Liver (tissue), 9 donors: ENCODE measurements around the gene MIGA1. TPM values are rescaled to one million over a fixed set of nuclear protein-coding genes. Genes with fewer than 3 reads are reported as not detected.
A peak's percentile ranks its signal among the peaks of the same experiment; 100 is the strongest.

Experiments
- DNase-seq: peaks from one replicate; pipeline ENCODE4 v3.0.0-alpha.2; 2017; ENCODE audit warnings: low spot score
- H3K27ac ChIP-seq, 2 donors: one replicate each; pipeline ENCODE4 v1.7.0; 2013; ENCODE audit warnings: inconsistent platforms in 2 of 2, low read length in 2 of 2, control low read depth in 1 of 2, low read depth in 1 of 2, mild to moderate bottlenecking in 1 of 2
- H3K27me3 ChIP-seq, 4 donors: one replicate each; pipeline versions ENCODE4 v1.6.1 to v1.7.0; 2013; ENCODE audit warnings: low read length in 3 of 4, inconsistent platforms in 1 of 4, mild to moderate bottlenecking in 1 of 4, moderate library complexity in 1 of 4; ENCODE audit not compliant: control insufficient read depth in 4 of 4, insufficient read depth in 4 of 4
- H3K36me3 ChIP-seq, 4 donors: one replicate each; pipeline versions ENCODE4 v1.6.1 to v1.7.0; 2013; ENCODE audit warnings: low read length in 3 of 4, mild to moderate bottlenecking in 3 of 4, low read depth in 1 of 4, moderate library complexity in 1 of 4; ENCODE audit not compliant: control insufficient read depth in 4 of 4, insufficient read depth in 3 of 4
- H3K4me1 ChIP-seq, 4 donors: one replicate each; pipeline versions ENCODE4 v1.6.1 to v1.7.0; 2013; ENCODE audit warnings: low read length in 3 of 4, mild to moderate bottlenecking in 3 of 4, moderate library complexity in 1 of 4; ENCODE audit not compliant: control insufficient read depth in 4 of 4, insufficient read depth in 4 of 4
- H3K4me3 ChIP-seq, 3 donors: one replicate each; pipeline versions ENCODE4 v1.6.1 to v1.7.0; 2013; ENCODE audit warnings: low read length in 3 of 3, control low read depth in 1 of 3, low read depth in 1 of 3, mild to moderate bottlenecking in 1 of 3
- H3K9ac ChIP-seq, 2 donors: one replicate each; pipeline ENCODE4 v1.7.0; 2013; ENCODE audit warnings: low read length in 2 of 2, mild to moderate bottlenecking in 2 of 2, moderate library complexity in 2 of 2, control low read depth in 1 of 2, low read depth in 1 of 2
- H3K9me3 ChIP-seq, 4 donors: one replicate each; pipeline versions ENCODE4 v1.6.1 to v1.7.0; 2013; ENCODE audit warnings: low read length in 3 of 4; ENCODE audit not compliant: control insufficient read depth in 4 of 4
- EGR1 ChIP-seq, 2 donors: IDR thresholded peaks; 2 replicates each; pipeline ENCODE4 v1.6.1; 2016 to 2018; ENCODE audit warnings: antibody characterized with exemption in 2 of 2, low read depth in 2 of 2
- FOXA1 ChIP-seq: IDR thresholded peaks from 2 replicates; pipeline ENCODE4 v1.6.1; 2016; ENCODE audit warnings: antibody characterized with exemption
- FOXA2 ChIP-seq: IDR thresholded peaks from 2 replicates; pipeline ENCODE4 v1.6.1; 2016; ENCODE audit warnings: antibody characterized with exemption
- GABPA ChIP-seq, 2 donors: IDR thresholded peaks in 1 of 2; conservative IDR thresholded peaks in 1 of 2; 2 replicates each; pipeline ENCODE4 v1.6.1; 2016; ENCODE audit warnings: antibody characterized with exemption in 2 of 2, mild to moderate bottlenecking in 1 of 2, moderate library complexity in 1 of 2
- HNF4A ChIP-seq, 2 donors: conservative IDR thresholded peaks; 2 replicates each; pipeline ENCODE4 v1.6.1; 2016; ENCODE audit warnings: antibody characterized with exemption in 2 of 2, mild to moderate bottlenecking in 2 of 2
- HNF4G ChIP-seq: IDR thresholded peaks from 2 replicates; pipeline ENCODE4 v1.6.1; 2016; ENCODE audit warnings: antibody characterized with exemption
- JUND ChIP-seq, 2 donors: IDR thresholded peaks; 2 replicates each; pipeline ENCODE4 v1.6.1; 2016; ENCODE audit warnings: antibody characterized with exemption in 2 of 2
- NR2F2 ChIP-seq: IDR thresholded peaks from 2 replicates; pipeline ENCODE4 v1.6.1; 2016; ENCODE audit warnings: antibody characterized with exemption
- RAD21 ChIP-seq, 2 donors: IDR thresholded peaks; 2 replicates each; pipeline ENCODE4 v1.6.1; 2016; ENCODE audit warnings: antibody characterized with exemption in 2 of 2, mild to moderate bottlenecking in 2 of 2
- RXRA ChIP-seq, 2 donors: IDR thresholded peaks; 2 replicates each; pipeline ENCODE4 v1.6.1; 2017 to 2018; ENCODE audit warnings: antibody characterized with exemption in 2 of 2, mild to moderate bottlenecking in 1 of 2
- SP1 ChIP-seq: IDR thresholded peaks from 2 replicates; pipeline ENCODE4 v1.6.1; 2018; ENCODE audit warnings: antibody characterized with exemption, mild to moderate bottlenecking
- TAF1 ChIP-seq: conservative IDR thresholded peaks from 2 replicates; pipeline ENCODE4 v1.6.1; 2016; ENCODE audit warnings: antibody characterized with exemption, mild to moderate bottlenecking
- YY1 ChIP-seq: IDR thresholded peaks from 2 replicates; pipeline ENCODE4 v1.6.1; 2016; ENCODE audit warnings: antibody characterized with exemption, mild to moderate bottlenecking
- WGBS: extraction: QIAGEN DNeasy Blood & Tissue Kit; methylation state at CpG from one replicate; pipeline ENCODE4 v1.1.7; 2013; 5-methylcytosine and 5-hydroxymethylcytosine counted together
- polyA plus RNA-seq, 2 donors: library from polyadenylated mRNA; stranded (reverse) in 1 of 2; unstranded in 1 of 2; fragments of 200-250 nt in 1 of 2; fragments of >200 nt in 1 of 2; fragmentation: Nextera tagmentation in 1 of 2; extraction: Ambion mirVana in 1 of 2; gene quantifications; one replicate each; pipeline versions ENCODE4 v1.2.1 to v1.2.3, GENCODE V29; 2013 to 2015
- total RNA-seq, 2 donors: library from RNA; depleted of rRNA; stranded (reverse); fragments of >200 nt; gene quantifications; one replicate each; pipeline ENCODE4 v1.2.3, GENCODE V29; 2014
- TF ChIP-seq, protein P1 (sequence below): IDR thresholded peaks from 2 replicates; pipeline ENCODE4 v1.6.1; 2016; ENCODE audit warnings: antibody characterized with exemption
- TF ChIP-seq, protein P2 (sequence below): fragments of 150-350 bp; IDR thresholded peaks from 2 replicates; pipeline ENCODE4 v1.5.1; 2017; ENCODE audit warnings: improper control_type of control experiment, low read depth, low read length; ENCODE audit not compliant: missing input control
- TF ChIP-seq, protein P3 (sequence below): IDR thresholded peaks from 2 replicates; pipeline ENCODE4 v1.6.1; 2016; ENCODE audit warnings: antibody characterized with exemption, mild to moderate bottlenecking
- TF ChIP-seq, protein P4 (sequence below): IDR thresholded peaks from 2 replicates; pipeline ENCODE4 v1.6.1; 2016; ENCODE audit warnings: antibody characterized with exemption
- TF ChIP-seq, protein P5 (sequence below): IDR thresholded peaks from 2 replicates; pipeline ENCODE4 v1.6.1; 2016; ENCODE audit warnings: antibody characterized with exemption
- donor health status: healthy.
- donor health status: healthy.
- donor health status: healthy.
- donor health status: healthy.
- donor health status: healthy.

The MIGA1 gene
- total and polyA plus RNA-seq, 4 donors: 3.5 to 8.0 (median 6.2) TPM

DNA sequence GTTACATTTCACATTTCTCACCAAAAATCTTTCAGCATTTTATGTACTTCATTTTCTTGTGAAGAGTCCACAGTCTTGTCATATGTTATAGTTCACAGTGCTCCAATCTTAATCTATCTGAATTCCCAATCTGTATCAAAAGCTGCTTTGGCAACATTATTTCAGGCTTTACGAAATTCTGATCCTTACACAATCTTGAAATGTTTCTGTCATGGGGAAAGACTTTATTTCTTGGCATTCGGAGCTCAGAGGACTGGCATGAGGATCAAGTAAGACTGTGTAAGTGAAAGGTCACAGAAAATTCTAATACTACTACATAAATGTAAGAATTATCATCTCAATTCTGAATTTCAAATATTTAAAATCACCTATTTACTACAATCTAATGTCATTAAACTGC is 21.8 kb upstream of the MIGA1 start:
- Histone ChIP-seq H3K9ac (no peak overlapping the region), H3K9me3 (no peaks in the 10 kb centered on the region), H3K27me3 (no peaks in the 10 kb centered on the region), H3K27ac (no peak overlapping the region), H3K36me3 (no peaks in the 10 kb centered on the region), H3K4me3 (no peak overlapping the region), H3K4me1 (peaks cover 5 to 36% (median 10%) of the 10 kb centered on the region in 4 donors)
- WGBS: 17% methylated on average over 2 of the region's 2 CpGs
- DNase-seq: no peak
- peak; percentile 28 to 44 for TF ChIP-seq RXRA (IDR thresholded peaks at IDR 0.05)
- peak in 1 of 2 donors; percentile 5 for TF ChIP-seq HNF4A (conservative IDR thresholded peaks at IDR 0.05)
- no peak for TF ChIP-seq FOXA1
- no peak for TF ChIP-seq SP1
- no peak for TF ChIP-seq YY1
- TF ChIP-seq, protein P1, sequence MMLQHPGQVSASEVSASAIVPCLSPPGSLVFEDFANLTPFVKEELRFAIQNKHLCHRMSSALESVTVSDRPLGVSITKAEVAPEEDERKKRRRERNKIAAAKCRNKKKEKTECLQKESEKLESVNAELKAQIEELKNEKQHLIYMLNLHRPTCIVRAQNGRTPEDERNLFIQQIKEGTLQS: no peak
- TF ChIP-seq HNF4G: no peak

DNA sequence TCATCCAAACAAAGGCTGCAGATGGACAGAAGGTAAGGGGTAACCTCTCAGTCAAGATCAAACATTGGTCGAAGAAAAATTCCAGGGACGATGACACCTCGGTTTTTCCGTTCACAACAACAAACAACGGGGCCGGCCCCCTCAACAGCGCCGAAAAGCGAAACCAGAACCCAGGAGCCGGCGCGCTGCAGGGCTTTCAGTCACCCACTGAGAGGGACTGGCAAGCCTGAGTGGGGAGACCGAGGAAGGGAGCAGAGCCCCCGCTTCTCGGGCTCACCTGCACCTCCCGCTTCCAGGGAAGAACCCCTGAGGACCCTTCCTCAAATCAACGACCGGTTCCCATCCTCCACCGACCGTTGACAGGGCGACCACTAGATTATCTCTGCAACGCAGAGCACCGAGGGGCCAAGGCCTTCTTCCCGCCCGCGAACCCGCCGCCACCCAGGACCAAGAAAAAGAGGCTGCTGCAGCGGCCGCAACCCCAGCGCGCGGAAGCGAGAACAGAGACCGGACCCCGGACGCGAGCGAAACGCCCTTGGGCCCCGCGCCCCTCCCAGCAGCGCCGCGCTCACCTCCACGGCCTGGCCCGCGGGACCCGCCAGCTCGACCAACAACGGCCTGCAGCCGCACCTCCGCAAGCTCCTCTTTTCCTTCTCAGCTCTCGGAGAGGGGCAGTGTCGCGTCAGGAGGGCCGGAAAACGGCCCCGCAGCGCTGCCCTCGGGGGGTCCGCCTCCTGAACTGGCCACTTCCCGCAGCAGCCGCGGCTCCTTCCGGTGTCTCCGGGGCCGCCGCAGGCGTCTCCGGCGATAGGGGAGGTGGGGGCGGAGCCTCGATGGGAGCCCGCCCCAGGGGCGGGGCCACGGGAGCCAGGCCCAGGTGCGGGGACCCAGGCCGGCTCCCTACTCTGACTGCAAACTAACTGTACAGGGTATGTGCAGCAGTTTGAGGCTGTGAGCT is 20.1 kb upstream of the MIGA1 start, which contains the start of gene USP33:
Gene USP33 (minus strand): TSS at position 782 of the 958 bp plus-strand sequence. CDS start 18,155 bp downstream, outside the sequence.
- under 1% methylated on average over 79 of the region's 79 CpGs for WGBS
- peaks cover 4 to 36% (median 10%) of the 10 kb centered on the region in 4 donors for H3K4me1 ChIP-seq

More for the DNA sequence above, 20.1 kb upstream of the MIGA1 start, which contains the start of gene USP33:
- TF ChIP-seq, protein P2, sequence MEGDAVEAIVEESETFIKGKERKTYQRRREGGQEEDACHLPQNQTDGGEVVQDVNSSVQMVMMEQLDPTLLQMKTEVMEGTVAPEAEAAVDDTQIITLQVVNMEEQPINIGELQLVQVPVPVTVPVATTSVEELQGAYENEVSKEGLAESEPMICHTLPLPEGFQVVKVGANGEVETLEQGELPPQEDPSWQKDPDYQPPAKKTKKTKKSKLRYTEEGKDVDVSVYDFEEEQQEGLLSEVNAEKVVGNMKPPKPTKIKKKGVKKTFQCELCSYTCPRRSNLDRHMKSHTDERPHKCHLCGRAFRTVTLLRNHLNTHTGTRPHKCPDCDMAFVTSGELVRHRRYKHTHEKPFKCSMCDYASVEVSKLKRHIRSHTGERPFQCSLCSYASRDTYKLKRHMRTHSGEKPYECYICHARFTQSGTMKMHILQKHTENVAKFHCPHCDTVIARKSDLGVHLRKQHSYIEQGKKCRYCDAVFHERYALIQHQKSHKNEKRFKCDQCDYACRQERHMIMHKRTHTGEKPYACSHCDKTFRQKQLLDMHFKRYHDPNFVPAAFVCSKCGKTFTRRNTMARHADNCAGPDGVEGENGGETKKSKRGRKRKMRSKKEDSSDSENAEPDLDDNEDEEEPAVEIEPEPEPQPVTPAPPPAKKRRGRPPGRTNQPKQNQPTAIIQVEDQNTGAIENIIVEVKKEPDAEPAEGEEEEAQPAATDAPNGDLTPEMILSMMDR: no peak
- TF ChIP-seq FOXA1: no peak
- TF ChIP-seq, protein P1: no peak
- TF ChIP-seq EGR1 (IDR thresholded peaks at IDR 0.05; ENCODE audit: low read depth in 2 of 2): no peak
- no peak for TF ChIP-seq HNF4G
- TF ChIP-seq RAD21 (IDR thresholded peaks at IDR 0.05): peak in 1 of 2 donors; percentile 9
- no peak for TF ChIP-seq FOXA2
- no peak for TF ChIP-seq NR2F2
- TF ChIP-seq GABPA (IDR thresholded peaks at IDR 0.05 in 1 of 2, conservative IDR thresholded peaks at IDR 0.05 in 1 of 2): peak; percentile 49 to 82
- TF ChIP-seq YY1: peak; percentile 28
- TF ChIP-seq, protein P3, sequence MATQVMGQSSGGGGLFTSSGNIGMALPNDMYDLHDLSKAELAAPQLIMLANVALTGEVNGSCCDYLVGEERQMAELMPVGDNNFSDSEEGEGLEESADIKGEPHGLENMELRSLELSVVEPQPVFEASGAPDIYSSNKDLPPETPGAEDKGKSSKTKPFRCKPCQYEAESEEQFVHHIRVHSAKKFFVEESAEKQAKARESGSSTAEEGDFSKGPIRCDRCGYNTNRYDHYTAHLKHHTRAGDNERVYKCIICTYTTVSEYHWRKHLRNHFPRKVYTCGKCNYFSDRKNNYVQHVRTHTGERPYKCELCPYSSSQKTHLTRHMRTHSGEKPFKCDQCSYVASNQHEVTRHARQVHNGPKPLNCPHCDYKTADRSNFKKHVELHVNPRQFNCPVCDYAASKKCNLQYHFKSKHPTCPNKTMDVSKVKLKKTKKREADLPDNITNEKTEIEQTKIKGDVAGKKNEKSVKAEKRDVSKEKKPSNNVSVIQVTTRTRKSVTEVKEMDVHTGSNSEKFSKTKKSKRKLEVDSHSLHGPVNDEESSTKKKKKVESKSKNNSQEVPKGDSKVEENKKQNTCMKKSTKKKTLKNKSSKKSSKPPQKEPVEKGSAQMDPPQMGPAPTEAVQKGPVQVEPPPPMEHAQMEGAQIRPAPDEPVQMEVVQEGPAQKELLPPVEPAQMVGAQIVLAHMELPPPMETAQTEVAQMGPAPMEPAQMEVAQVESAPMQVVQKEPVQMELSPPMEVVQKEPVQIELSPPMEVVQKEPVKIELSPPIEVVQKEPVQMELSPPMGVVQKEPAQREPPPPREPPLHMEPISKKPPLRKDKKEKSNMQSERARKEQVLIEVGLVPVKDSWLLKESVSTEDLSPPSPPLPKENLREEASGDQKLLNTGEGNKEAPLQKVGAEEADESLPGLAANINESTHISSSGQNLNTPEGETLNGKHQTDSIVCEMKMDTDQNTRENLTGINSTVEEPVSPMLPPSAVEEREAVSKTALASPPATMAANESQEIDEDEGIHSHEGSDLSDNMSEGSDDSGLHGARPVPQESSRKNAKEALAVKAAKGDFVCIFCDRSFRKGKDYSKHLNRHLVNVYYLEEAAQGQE: peak; percentile 49
- no peak for TF ChIP-seq TAF1
- TF ChIP-seq JUND (IDR thresholded peaks at IDR 0.05): no peak
- TF ChIP-seq, protein P4, sequence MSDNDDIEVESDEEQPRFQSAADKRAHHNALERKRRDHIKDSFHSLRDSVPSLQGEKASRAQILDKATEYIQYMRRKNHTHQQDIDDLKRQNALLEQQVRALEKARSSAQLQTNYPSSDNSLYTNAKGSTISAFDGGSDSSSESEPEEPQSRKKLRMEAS: no peak
- TF ChIP-seq, protein P5, sequence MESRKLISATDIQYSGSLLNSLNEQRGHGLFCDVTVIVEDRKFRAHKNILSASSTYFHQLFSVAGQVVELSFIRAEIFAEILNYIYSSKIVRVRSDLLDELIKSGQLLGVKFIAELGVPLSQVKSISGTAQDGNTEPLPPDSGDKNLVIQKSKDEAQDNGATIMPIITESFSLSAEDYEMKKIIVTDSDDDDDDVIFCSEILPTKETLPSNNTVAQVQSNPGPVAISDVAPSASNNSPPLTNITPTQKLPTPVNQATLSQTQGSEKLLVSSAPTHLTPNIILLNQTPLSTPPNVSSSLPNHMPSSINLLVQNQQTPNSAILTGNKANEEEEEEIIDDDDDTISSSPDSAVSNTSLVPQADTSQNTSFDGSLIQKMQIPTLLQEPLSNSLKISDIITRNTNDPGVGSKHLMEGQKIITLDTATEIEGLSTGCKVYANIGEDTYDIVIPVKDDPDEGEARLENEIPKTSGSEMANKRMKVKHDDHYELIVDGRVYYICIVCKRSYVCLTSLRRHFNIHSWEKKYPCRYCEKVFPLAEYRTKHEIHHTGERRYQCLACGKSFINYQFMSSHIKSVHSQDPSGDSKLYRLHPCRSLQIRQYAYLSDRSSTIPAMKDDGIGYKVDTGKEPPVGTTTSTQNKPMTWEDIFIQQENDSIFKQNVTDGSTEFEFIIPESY: no peak
- TF ChIP-seq SP1: peak; percentile 50
- TF ChIP-seq RXRA (IDR thresholded peaks at IDR 0.05): peak in 1 of 2 donors; percentile 3
- peak in 1 of 2 donors; percentile 38 for TF ChIP-seq HNF4A (conservative IDR thresholded peaks at IDR 0.05)
- Histone ChIP-seq H3K36me3 (no peaks in the 10 kb centered on the region), H3K9ac (peak within 1 kb of the TSS; percentile 94 to 96), H3K27ac (peak within 1 kb of the TSS; percentile 91), H3K27me3 (no peaks in the 10 kb centered on the region), H3K9me3 (no peaks in the 10 kb centered on the region), H3K4me3 (peak within 1 kb of the TSS; percentile 84 to 99 (median 96))
- peak; percentile 98 for DNase-seq
